Esophagus muscularis mucosa (tissue), 3 donors: ENCODE data around the gene CREM.

Experiments used
- POLR2A ChIP-seq: fragments of 450-650 bp; IDR thresholded peaks from one replicate; pipeline ENCODE4 v1.6.1; 2017; ENCODE audit warnings: antibody characterized with exemption, moderate library complexity, mild to moderate bottlenecking, low read depth
- POLR2AphosphoS5 ChIP-seq, 2 donors: sonication (generic); formaldehyde crosslinking; IDR thresholded peaks; one replicate each; pipeline ENCODE4 v1.6.1; 2017; ENCODE audit warnings: antibody characterized with exemption in 2 of 2
- TF ChIP-seq, protein P1 (sequence below), 3 experiments: fragments of 200-600 bp in 2 of 3; fragments of 450-650 bp in 1 of 3; sonication (generic) in 2 of 3; IDR thresholded peaks; one replicate each; pipeline ENCODE4 v1.5.1; 2017 to 2019; ENCODE audit warnings: antibody characterized with exemption in 3 of 3, mild to moderate bottlenecking in 2 of 3, moderate library complexity in 1 of 3

DNA sequence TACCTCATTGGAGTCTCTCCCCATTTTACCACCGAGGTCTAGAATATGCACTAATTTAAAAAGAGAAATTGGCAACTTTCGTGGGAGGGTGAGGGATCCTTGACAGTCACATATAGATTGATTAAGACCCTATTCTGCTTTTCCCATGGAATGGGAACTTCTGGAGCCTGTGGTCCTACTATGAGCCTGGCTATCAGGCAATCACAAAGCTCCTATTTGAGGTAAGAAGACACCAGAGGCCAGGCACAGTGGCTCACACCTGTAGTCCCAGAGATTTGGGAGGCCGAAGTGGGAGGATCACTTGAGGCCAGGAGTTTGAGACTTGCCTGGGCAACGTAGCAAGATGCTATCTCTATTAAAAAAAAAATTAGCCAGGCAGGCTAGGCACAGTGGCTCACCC is 105.0 kb downstream of the CREM start:
- TF ChIP-seq, protein P1, sequence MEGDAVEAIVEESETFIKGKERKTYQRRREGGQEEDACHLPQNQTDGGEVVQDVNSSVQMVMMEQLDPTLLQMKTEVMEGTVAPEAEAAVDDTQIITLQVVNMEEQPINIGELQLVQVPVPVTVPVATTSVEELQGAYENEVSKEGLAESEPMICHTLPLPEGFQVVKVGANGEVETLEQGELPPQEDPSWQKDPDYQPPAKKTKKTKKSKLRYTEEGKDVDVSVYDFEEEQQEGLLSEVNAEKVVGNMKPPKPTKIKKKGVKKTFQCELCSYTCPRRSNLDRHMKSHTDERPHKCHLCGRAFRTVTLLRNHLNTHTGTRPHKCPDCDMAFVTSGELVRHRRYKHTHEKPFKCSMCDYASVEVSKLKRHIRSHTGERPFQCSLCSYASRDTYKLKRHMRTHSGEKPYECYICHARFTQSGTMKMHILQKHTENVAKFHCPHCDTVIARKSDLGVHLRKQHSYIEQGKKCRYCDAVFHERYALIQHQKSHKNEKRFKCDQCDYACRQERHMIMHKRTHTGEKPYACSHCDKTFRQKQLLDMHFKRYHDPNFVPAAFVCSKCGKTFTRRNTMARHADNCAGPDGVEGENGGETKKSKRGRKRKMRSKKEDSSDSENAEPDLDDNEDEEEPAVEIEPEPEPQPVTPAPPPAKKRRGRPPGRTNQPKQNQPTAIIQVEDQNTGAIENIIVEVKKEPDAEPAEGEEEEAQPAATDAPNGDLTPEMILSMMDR (IDR thresholded peaks at IDR 0.05) = no peak
- no peak for TF ChIP-seq POLR2A
- no peak for TF ChIP-seq POLR2AphosphoS5 (IDR thresholded peaks at IDR 0.05)
